HepG2 (cell line): ENCODE data around the gene JMJD8. TPM values are rescaled to one million over a fixed set of nuclear protein-coding genes. Genes with fewer than 3 reads are reported as not detected.

ENCODE experiments used
- NFATC3 ChIP-seq: sonication (generic); formaldehyde crosslinking; IDR thresholded peaks from 2 replicates; pipeline ENCODE4 v1.5.1; 2020; ENCODE audit warnings: mild to moderate bottlenecking, missing genetic modification reagents
- SATB2 ChIP-seq: sonication (generic); formaldehyde crosslinking; IDR thresholded peaks from 2 replicates; pipeline ENCODE4 v1.5.0; 2020; ENCODE audit warnings: missing genetic modification reagents
- TAF1 ChIP-seq: sonication (generic); formaldehyde crosslinking; IDR thresholded peaks from 2 replicates; pipeline ENCODE4 v1.4.0; 2020; ENCODE audit warnings: missing genetic modification reagents
- ZMYM2 ChIP-seq: sonication (generic); formaldehyde crosslinking; IDR thresholded peaks from 2 replicates; pipeline ENCODE4 v1.8.0; 2022; ENCODE audit warnings: mild to moderate bottlenecking, missing genetic modification reagents
- ZNF264 ChIP-seq: sonication (generic); formaldehyde crosslinking; IDR thresholded peaks from 2 replicates; pipeline ENCODE4 v1.4.0; 2020; ENCODE audit warnings: missing genetic modification reagents
- ZNF543 ChIP-seq: sonication (generic); formaldehyde crosslinking; IDR thresholded peaks from 2 replicates; pipeline ENCODE4 v1.4.0; 2020; ENCODE audit warnings: mild to moderate bottlenecking, missing genetic modification reagents
- polyA plus RNA-seq, 8 experiments: library from polyadenylated mRNA; depleted of rRNA in 3 of 8; stranded (reverse) in 7 of 8; unstranded in 1 of 8; fragments of >200 nt; fragmentation: Illumina TruSeq in 4 of 8; extraction: Trizol in 4 of 8; gene quantifications; 2 replicates each; pipeline versions ENCODE4 v1.2.1 to v1.2.3, GENCODE V29; 2011 to 2016; ENCODE audit warnings: low read depth in 4 of 8, missing spikeins in 1 of 8, mixed read lengths in 1 of 8; ENCODE audit not compliant: insufficient read depth in 1 of 8
- total RNA-seq, 5 experiments: library from RNA; depleted of rRNA; stranded (reverse); fragments of >200 nt; fragmentation: Illumina TruSeq; extraction: Trizol; gene quantifications; 2 replicates each; pipeline ENCODE4 v1.2.3, GENCODE V29; 2016; ENCODE audit warnings: low read depth in 1 of 5
- TF ChIP-seq, protein P1 (sequence below): sonication (generic); formaldehyde crosslinking; IDR thresholded peaks from 2 replicates; pipeline ENCODE4 v1.8.1; 2023; ENCODE audit warnings: missing genetic modification reagents, inconsistent platforms, borderline replicate concordance
- TF ChIP-seq, protein P2 (sequence below): IDR thresholded peaks from 2 replicates; pipeline ENCODE4 v1.6.1; 2012; ENCODE audit warnings: inconsistent platforms
- TF ChIP-seq, protein P3 (sequence below): sonication (generic); formaldehyde crosslinking; IDR thresholded peaks from 2 replicates; pipeline ENCODE4 v1.5.0; 2020; ENCODE audit warnings: missing genetic modification reagents
- TF ChIP-seq, protein P4 (sequence below): IDR thresholded peaks from 2 replicates; pipeline ENCODE4 v1.6.1; 2016; ENCODE audit warnings: mild to moderate bottlenecking, missing biosample characterization, missing genetic modification reagents
- TF ChIP-seq, protein P5 (sequence below): sonication (generic); formaldehyde crosslinking; IDR thresholded peaks from 2 replicates; pipeline ENCODE4 v1.5.1; 2020; ENCODE audit warnings: mild to moderate bottlenecking, missing genetic modification reagents, borderline replicate concordance
- TF ChIP-seq, protein P6 (sequence below): sonication (generic); formaldehyde crosslinking; IDR thresholded peaks from 2 replicates; pipeline ENCODE4 v1.4.0; 2020; ENCODE audit warnings: missing genetic modification reagents

The JMJD8 gene
- total and polyA plus RNA-seq, 2 of the 13 experiments (the other 11 are each of a cell fraction or from before 2014, with no cell fraction given) = 2.6 to 11.8 TPM

DNA sequence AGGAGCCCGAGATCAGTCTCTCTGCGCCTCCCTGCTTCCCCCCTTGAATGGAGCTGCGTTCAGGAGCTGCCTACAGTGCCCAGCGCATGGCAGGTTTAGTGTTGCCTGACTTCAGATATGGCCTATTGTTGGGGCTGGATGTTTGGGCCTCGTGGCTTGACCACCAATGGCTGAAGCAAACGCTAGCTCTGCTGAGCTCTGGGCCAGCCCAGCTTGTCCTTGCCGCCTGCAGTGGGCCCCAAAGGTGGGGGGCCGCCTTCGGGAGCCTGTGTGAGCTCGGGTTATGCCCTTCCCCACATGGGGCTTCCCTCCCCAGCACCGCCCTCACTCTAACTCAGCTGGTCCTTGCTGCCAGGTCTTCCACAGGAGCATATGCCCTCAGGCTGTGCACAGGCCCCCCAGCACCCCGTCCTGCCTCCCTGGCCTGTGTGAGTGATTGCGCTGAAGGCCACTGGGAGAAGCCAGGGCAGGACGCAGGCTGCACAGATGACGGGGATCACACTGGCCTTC, 46.0 kb downstream of the JMJD8 start (continued):
- TF ChIP-seq, protein P1, sequence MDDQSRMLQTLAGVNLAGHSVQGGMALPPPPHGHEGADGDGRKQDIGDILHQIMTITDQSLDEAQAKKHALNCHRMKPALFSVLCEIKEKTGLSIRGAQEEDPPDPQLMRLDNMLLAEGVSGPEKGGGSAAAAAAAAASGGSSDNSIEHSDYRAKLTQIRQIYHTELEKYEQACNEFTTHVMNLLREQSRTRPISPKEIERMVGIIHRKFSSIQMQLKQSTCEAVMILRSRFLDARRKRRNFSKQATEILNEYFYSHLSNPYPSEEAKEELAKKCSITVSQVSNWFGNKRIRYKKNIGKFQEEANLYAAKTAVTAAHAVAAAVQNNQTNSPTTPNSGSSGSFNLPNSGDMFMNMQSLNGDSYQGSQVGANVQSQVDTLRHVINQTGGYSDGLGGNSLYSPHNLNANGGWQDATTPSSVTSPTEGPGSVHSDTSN (CRISPR knock-in tag) = no peak
- TF ChIP-seq, protein P2, sequence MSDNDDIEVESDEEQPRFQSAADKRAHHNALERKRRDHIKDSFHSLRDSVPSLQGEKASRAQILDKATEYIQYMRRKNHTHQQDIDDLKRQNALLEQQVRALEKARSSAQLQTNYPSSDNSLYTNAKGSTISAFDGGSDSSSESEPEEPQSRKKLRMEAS = 0 out of 2 replicates have a peak, but pooled peaks have one; percentile 30
- TF ChIP-seq ZNF543 (no peak), ZMYM2 (CRISPR knock-in tag) (no peak), ZNF264 (CRISPR knock-in tag) (no peak), SATB2 (CRISPR knock-in tag) (no peak), NFATC3 (CRISPR knock-in tag) (no peak), TAF1 (CRISPR knock-in tag) (no peak)
- TF ChIP-seq, protein P3, sequence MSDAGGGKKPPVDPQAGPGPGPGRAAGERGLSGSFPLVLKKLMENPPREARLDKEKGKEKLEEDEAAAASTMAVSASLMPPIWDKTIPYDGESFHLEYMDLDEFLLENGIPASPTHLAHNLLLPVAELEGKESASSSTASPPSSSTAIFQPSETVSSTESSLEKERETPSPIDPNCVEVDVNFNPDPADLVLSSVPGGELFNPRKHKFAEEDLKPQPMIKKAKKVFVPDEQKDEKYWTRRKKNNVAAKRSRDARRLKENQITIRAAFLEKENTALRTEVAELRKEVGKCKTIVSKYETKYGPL (CRISPR knock-in tag) = no peak
- TF ChIP-seq, protein P4, sequence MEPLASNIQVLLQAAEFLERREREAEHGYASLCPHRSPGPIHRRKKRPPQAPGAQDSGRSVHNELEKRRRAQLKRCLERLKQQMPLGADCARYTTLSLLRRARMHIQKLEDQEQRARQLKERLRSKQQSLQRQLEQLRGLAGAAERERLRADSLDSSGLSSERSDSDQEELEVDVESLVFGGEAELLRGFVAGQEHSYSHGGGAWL (CRISPR knock-in tag) = no peak
- TF ChIP-seq, protein P5, sequence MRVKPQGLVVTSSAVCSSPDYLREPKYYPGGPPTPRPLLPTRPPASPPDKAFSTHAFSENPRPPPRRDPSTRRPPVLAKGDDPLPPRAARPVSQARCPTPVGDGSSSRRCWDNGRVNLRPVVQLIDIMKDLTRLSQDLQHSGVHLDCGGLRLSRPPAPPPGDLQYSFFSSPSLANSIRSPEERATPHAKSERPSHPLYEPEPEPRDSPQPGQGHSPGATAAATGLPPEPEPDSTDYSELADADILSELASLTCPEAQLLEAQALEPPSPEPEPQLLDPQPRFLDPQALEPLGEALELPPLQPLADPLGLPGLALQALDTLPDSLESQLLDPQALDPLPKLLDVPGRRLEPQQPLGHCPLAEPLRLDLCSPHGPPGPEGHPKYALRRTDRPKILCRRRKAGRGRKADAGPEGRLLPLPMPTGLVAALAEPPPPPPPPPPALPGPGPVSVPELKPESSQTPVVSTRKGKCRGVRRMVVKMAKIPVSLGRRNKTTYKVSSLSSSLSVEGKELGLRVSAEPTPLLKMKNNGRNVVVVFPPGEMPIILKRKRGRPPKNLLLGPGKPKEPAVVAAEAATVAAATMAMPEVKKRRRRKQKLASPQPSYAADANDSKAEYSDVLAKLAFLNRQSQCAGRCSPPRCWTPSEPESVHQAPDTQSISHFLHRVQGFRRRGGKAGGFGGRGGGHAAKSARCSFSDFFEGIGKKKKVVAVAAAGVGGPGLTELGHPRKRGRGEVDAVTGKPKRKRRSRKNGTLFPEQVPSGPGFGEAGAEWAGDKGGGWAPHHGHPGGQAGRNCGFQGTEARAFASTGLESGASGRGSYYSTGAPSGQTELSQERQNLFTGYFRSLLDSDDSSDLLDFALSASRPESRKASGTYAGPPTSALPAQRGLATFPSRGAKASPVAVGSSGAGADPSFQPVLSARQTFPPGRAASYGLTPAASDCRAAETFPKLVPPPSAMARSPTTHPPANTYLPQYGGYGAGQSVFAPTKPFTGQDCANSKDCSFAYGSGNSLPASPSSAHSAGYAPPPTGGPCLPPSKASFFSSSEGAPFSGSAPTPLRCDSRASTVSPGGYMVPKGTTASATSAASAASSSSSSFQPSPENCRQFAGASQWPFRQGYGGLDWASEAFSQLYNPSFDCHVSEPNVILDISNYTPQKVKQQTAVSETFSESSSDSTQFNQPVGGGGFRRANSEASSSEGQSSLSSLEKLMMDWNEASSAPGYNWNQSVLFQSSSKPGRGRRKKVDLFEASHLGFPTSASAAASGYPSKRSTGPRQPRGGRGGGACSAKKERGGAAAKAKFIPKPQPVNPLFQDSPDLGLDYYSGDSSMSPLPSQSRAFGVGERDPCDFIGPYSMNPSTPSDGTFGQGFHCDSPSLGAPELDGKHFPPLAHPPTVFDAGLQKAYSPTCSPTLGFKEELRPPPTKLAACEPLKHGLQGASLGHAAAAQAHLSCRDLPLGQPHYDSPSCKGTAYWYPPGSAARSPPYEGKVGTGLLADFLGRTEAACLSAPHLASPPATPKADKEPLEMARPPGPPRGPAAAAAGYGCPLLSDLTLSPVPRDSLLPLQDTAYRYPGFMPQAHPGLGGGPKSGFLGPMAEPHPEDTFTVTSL = 0 out of 2 replicates have a peak, but pooled peaks have one; percentile 22
- TF ChIP-seq, protein P6, sequence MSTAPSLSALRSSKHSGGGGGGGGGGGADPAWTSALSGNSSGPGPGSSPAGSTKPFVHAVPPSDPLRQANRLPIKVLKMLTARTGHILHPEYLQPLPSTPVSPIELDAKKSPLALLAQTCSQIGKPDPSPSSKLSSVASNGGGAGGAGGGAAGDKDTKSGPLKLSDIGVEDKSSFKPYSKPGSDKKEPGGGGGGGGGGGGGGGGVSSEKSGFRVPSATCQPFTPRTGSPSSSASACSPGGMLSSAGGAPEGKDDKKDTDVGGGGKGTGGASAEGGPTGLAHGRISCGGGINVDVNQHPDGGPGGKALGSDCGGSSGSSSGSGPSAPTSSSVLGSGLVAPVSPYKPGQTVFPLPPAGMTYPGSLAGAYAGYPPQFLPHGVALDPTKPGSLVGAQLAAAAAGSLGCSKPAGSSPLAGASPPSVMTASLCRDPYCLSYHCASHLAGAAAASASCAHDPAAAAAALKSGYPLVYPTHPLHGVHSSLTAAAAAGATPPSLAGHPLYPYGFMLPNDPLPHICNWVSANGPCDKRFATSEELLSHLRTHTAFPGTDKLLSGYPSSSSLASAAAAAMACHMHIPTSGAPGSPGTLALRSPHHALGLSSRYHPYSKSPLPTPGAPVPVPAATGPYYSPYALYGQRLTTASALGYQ (CRISPR knock-in tag) = no peak
